K562 (cell line): ENCODE results near the gene RPL36AL. TPM values are rescaled to one million over a fixed set of nuclear protein-coding genes. Genes with fewer than 3 reads are reported as not detected.

Source experiments
- ATAC-seq: fragments of 200-7000 bp; cut with Tn5 transposase; 3 replicates; pipeline ENCODE4 v1.9.1; 2020; ENCODE audit warnings: moderate library complexity
- BruUV-seq: library from RNA; stranded (reverse); fragments of 400-500 nt; replicated peaks from 2 replicates; lab custom pipeline; 2021; lab: Mats Ljungman, UMichigan
- CTCF ChIA-PET: fragments of 300-600 bp; formaldehyde crosslinking; extraction: SDS; loops from one replicate; lab custom pipeline; 2021; ENCODE audit warnings: low intra/inter-chr PET ratio; lab: Yijun Ruan, JAX
- POLR2A ChIA-PET: fragments of 300-600, 350-650 bp; sonication (Branson Sonifier 250); formaldehyde crosslinking; extraction: SDS; loops from one replicate; lab custom pipeline; 2021; ENCODE audit warnings: antibody characterized with exemption, inconsistent platforms; lab: Yijun Ruan, JAX
- DNase-seq, 4 experiments: peaks; one replicate each; pipeline versions ENCODE4 v3.0.0 to v3.0.0-alpha.2; 2011 to 2018; ENCODE audit warnings: low spot score in 3 of 4, mixed read lengths in 3 of 4; ENCODE audit errors: extremely low read depth in 1 of 4
- FAIRE-seq: peaks from 2 replicates; lab custom pipeline; 2011; peaks lifted over from hg19 to GRCh38; lab: Jason Lieb, UNC
- H2AFZ ChIP-seq: 2 replicates; pipeline ENCODE4 v1.6.0; 2011; ENCODE audit warnings: low read depth, low read length, control low read depth, inconsistent platforms
- H3K27ac ChIP-seq: fragments of 200-600 bp; 3 replicates; pipeline ENCODE4 v1.8.0; 2011; ENCODE audit warnings: low read depth, mild to moderate bottlenecking, control low read depth, inconsistent platforms, low read length, moderate library complexity, mixed read lengths; ENCODE audit errors: extremely low read depth
- H3K27me3 ChIP-seq, 2 experiments: fragments of 300-600 bp in 1 of 2; 2 replicates in 1 of 2; 3 replicates in 1 of 2; pipeline versions ENCODE4 v1.6.0 to v1.8.0; 2011; ENCODE audit warnings: inconsistent platforms in 2 of 2, low read length in 2 of 2, mild to moderate bottlenecking in 1 of 2, mixed read lengths in 1 of 2, moderate library complexity in 1 of 2; ENCODE audit not compliant: control insufficient read depth in 2 of 2, insufficient read depth in 2 of 2
- H3K36me3 ChIP-seq: fragments of 300-600 bp; 3 replicates; pipeline ENCODE4 v1.8.0; 2011; ENCODE audit warnings: mild to moderate bottlenecking, low read length, inconsistent platforms; ENCODE audit not compliant: control insufficient read depth, insufficient read depth
- H3K4me1 ChIP-seq, 2 experiments: fragments of 200-600 bp in 1 of 2; replicated peaks in 1 of 2; 2 replicates in 1 of 2; 3 replicates in 1 of 2; pipeline versions ENCODE4 v1.5.1 to v1.8.0; 2011; ENCODE audit warnings: inconsistent platforms in 2 of 2, low read length in 2 of 2, mild to moderate bottlenecking in 1 of 2, mixed read lengths in 1 of 2, moderate library complexity in 1 of 2; ENCODE audit not compliant: control insufficient read depth in 2 of 2, insufficient read depth in 2 of 2
- H3K4me2 ChIP-seq: 2 replicates; pipeline ENCODE4 v1.6.1; 2011; ENCODE audit warnings: low read length, control low read depth, inconsistent platforms, mixed read lengths; ENCODE audit not compliant: insufficient read depth
- H3K4me3 ChIP-seq: fragments of 200-600 bp; sonication (generic), shearing (Covaris generic); 2 replicates; pipeline ENCODE4 v1.5.1; 2016; ENCODE audit warnings: control low read depth, inconsistent platforms
- H3K79me2 ChIP-seq: fragments of 200-600 bp; 3 replicates; pipeline ENCODE4 v1.8.0; 2011; ENCODE audit warnings: low read length, inconsistent platforms; ENCODE audit not compliant: control insufficient read depth, insufficient read depth
- H3K9ac ChIP-seq, 2 experiments: 2 replicates each; pipeline versions ENCODE4 v1.6.0 to v1.6.1; 2011; ENCODE audit warnings: low read depth in 2 of 2, low read length in 2 of 2, control low read depth in 1 of 2, inconsistent platforms in 1 of 2, mild to moderate bottlenecking in 1 of 2, mixed read lengths in 1 of 2; ENCODE audit not compliant: insufficient read depth in 1 of 2
- H3K9me1 ChIP-seq: one replicate; pipeline ENCODE4 v1.6.0; 2011; ENCODE audit warnings: inconsistent platforms, mild to moderate bottlenecking, low read length, moderate library complexity; ENCODE audit not compliant: control insufficient read depth, insufficient read depth
- H3K9me3 ChIP-seq: replicated peaks from 2 replicates; pipeline ENCODE4 v1.5.1; 2011; ENCODE audit warnings: low read depth, low read length, inconsistent platforms; ENCODE audit not compliant: control insufficient read depth, insufficient read depth
- H4K20me1 ChIP-seq: replicated peaks from 2 replicates; pipeline ENCODE4 v1.6.1; 2011; ENCODE audit warnings: low read length, inconsistent platforms, mixed read lengths; ENCODE audit not compliant: control insufficient read depth, insufficient read depth
- EWSR1 ChIP-seq: fragments of 450-650 bp; IDR thresholded peaks from 2 replicates; pipeline ENCODE4 v1.6.1; 2018; ENCODE audit warnings: borderline replicate concordance, mild to moderate bottlenecking, low read depth, moderate library complexity; ENCODE audit not compliant: partially characterized antibody
- HMGN3 ChIP-seq: IDR thresholded peaks from 2 replicates; pipeline ENCODE4 v1.6.1; 2011; ENCODE audit warnings: borderline replicate concordance, low read depth, mild to moderate bottlenecking, mixed read lengths, low read length; ENCODE audit not compliant: insufficient read length; ENCODE audit errors: extremely low read depth
- MYNN ChIP-seq, 2 experiments: sonication (generic); formaldehyde crosslinking in 1 of 2; IDR thresholded peaks; 2 replicates each; pipeline versions ENCODE4 v1.5.0 to v1.6.1; 2016 to 2020; ENCODE audit warnings: antibody characterized with exemption in 1 of 2, missing genetic modification reagents in 1 of 2
- PML ChIP-seq: IDR thresholded peaks from 2 replicates; pipeline ENCODE4 v1.6.1; 2012; ENCODE audit warnings: low read length, inconsistent platforms
- POLR2AphosphoS5 ChIP-seq: IDR thresholded peaks from 2 replicates; pipeline ENCODE4 v1.6.1; 2011; ENCODE audit warnings: mild to moderate bottlenecking, low read depth, low read length, moderate library complexity; ENCODE audit not compliant: control insufficient read depth, insufficient read depth
- PTBP1 ChIP-seq: fragments of 200-400 bp; formaldehyde crosslinking; IDR thresholded peaks from 2 replicates; pipeline ENCODE4 v1.6.1; 2017; ENCODE audit warnings: low read depth, low read length
- SIN3A ChIP-seq, 2 experiments: fragments of 150-350 bp in 1 of 2; IDR thresholded peaks; 2 replicates each; pipeline ENCODE4 v1.6.1; 2011 to 2016; ENCODE audit warnings: borderline replicate concordance in 2 of 2, low read depth in 2 of 2, low read length in 2 of 2, mild to moderate bottlenecking in 2 of 2, moderate library complexity in 2 of 2; ENCODE audit not compliant: control insufficient read depth in 1 of 2
- SOX6 ChIP-seq: fragments of 450-650 bp; IDR thresholded peaks from 2 replicates; pipeline ENCODE4 v1.6.1; 2014; ENCODE audit warnings: mild to moderate bottlenecking
- STAT5A ChIP-seq: IDR thresholded peaks from 2 replicates; pipeline ENCODE4 v1.6.1; 2012; ENCODE audit warnings: low read length, inconsistent platforms, borderline replicate concordance
- ZNF253 ChIP-seq: fragments of 250-450 bp; sonication (Bioruptor Pico); conservative IDR thresholded peaks from 2 replicates; pipeline ENCODE4 v1.6.1; 2021; ENCODE audit warnings: mild to moderate bottlenecking
- ZNF263 ChIP-seq: sonication (generic); formaldehyde crosslinking; IDR thresholded peaks from 2 replicates; pipeline ENCODE4 v1.8.0; 2022; ENCODE audit warnings: mild to moderate bottlenecking, missing genetic modification reagents, borderline replicate concordance
- ZNF551 ChIP-seq: fragments of 250-450 bp; sonication (Bioruptor Pico); IDR thresholded peaks from 2 replicates; pipeline ENCODE4 v1.5.0; 2021; ENCODE audit warnings: mild to moderate bottlenecking, moderate library complexity
- ZNF77 ChIP-seq: fragments of 250-450 bp; sonication (Bioruptor Pico); IDR thresholded peaks from 2 replicates; pipeline ENCODE4 v1.5.0; 2020
- ZNF79 ChIP-seq: fragments of 250-450 bp; sonication (Bioruptor Pico); IDR thresholded peaks from 2 replicates; pipeline ENCODE4 v1.4.0; 2020; ENCODE audit warnings: low read depth, mild to moderate bottlenecking, moderate library complexity
- WGBS: fragments of 100-300 bp; shearing (Covaris generic); methylation state at CpG from one replicate; pipeline ENCODE4 v1.1.6; 2016; ENCODE audit warnings: low coverage, mixed read lengths; ENCODE audit not compliant: insufficient coverage; ENCODE audit errors: missing lambda C conversion rate; 5-methylcytosine and 5-hydroxymethylcytosine counted together
- in situ Hi-C: fragments of 300-500 bp; cut with MboI; formaldehyde crosslinking; loops from 4 replicates; pipeline ENCODE4 v1.15.0; 2018; ENCODE audit warnings: inconsistent platforms, mixed read lengths
- intact Hi-C: fragments of 100-400 bp; cut with micrococcal nuclease; formaldehyde crosslinking; loops from 2 replicates; pipeline ENCODE4 v1.14.2; 2022
- polyA plus RNA-seq, 8 experiments: library from polyadenylated mRNA; depleted of rRNA in 4 of 8; stranded (reverse) in 5 of 8; unstranded in 3 of 8; fragments of >200 nt; fragmentation: Nextera tagmentation in 2 of 8; fragmentation: Illumina TruSeq in 1 of 8; extraction: Ambion mirVana in 2 of 8; extraction: Trizol in 1 of 8; gene quantifications; 2 replicates each; pipeline versions ENCODE4 v1.2.1 to v1.2.3, GENCODE V29; 2011 to 2014; ENCODE audit warnings: inconsistent platforms in 1 of 8, missing spikeins in 1 of 8
- total RNA-seq, 7 experiments: library from RNA; depleted of rRNA in 6 of 7; stranded (reverse); fragments of >200 nt in 6 of 7; fragmentation: Illumina TruSeq in 2 of 7; extraction: Trizol in 2 of 7; gene quantifications; 2 replicates each; pipeline versions ENCODE4 v1.2.1 to v1.2.3, GENCODE V29; 2011 to 2021; ENCODE audit warnings: low replicate concordance in 1 of 7
- TF ChIP-seq, protein P1 (sequence below): fragments of 450-650 bp; IDR thresholded peaks from 2 replicates; pipeline ENCODE4 v1.6.1; 2016; ENCODE audit warnings: borderline replicate concordance
- TF ChIP-seq, protein P2 (sequence below): sonication (generic); formaldehyde crosslinking; IDR thresholded peaks from 2 replicates; pipeline ENCODE4 v1.8.0; 2022; ENCODE audit warnings: mild to moderate bottlenecking, missing genetic modification reagents

The RPL36AL gene
- total and polyA plus RNA-seq, 9 of the 15 experiments (the other 6 are each of a cell fraction or from before 2014, with no cell fraction given) = 146 to 674 (median 360) TPM

DNA sequence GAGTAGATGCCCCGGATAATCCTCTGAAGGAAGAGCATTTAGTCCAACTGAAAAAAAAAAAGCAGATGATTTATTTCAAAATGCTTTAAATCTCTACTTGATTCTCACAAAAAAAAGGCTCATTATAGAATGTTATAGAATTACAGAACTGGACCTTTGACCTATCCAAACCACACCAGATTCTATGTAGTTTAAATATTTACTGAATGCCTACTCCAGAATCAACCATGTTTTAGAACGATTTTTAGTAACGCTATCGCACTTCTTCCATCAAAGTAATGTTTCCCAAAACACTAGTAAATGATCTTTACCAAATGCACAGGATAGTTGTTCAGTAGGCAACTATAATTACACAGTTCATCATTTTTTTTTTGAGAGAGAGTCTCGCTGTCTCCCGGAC is 36.8 kb downstream of the RPL36AL start (continued):
- TF ChIP-seq, protein P1, sequence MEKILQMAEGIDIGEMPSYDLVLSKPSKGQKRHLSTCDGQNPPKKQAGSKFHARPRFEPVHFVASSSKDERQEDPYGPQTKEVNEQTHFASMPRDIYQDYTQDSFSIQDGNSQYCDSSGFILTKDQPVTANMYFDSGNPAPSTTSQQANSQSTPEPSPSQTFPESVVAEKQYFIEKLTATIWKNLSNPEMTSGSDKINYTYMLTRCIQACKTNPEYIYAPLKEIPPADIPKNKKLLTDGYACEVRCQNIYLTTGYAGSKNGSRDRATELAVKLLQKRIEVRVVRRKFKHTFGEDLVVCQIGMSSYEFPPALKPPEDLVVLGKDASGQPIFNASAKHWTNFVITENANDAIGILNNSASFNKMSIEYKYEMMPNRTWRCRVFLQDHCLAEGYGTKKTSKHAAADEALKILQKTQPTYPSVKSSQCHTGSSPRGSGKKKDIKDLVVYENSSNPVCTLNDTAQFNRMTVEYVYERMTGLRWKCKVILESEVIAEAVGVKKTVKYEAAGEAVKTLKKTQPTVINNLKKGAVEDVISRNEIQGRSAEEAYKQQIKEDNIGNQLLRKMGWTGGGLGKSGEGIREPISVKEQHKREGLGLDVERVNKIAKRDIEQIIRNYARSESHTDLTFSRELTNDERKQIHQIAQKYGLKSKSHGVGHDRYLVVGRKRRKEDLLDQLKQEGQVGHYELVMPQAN = no peak
- TF ChIP-seq ZNF263 (no peak), HMGN3 (no peak)

DNA sequence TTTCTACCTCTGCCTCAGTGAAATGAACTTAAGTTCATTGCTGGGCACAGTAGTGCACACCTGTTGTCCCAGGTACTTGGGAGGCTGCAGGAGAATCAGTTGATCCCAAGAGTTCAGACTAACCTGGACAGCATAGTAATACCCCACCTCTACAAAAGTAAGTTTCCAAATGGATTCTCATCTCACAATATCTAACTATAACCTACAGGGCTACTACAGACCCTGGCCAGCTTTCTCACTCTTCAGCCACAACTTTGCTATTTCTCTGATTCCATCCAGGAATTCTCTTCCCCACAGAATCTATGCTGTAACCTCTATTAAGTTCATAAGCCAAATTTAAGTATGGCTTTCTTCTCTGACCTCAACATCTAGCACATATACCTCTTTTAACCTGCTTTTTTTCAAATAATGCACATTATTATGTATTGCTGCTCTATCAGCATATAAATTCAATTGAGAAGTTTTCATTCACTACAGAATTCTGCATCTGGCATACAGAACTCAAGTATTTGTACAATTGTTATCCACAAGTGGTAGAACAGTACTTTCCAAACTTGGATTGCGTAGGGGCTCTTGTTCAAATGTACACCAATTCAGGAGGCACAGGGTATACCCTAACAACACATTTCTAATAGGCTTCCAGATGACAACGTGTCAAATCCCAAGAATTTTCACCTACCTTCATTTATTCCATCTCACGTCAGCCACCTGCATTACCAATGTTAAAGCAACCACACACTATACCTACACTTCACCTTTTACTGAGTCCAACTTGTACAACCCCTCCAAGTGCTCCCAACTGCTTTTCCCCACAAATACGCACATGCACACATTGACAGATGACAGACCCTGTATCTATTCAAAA is 38.1 kb downstream of the RPL36AL start:
- peak overlapping the region; percentile 82; the same call in 1 of the 2 replicates for H3K4me3 ChIP-seq
- no TSS peak for BruUV-seq
- H3K27me3 ChIP-seq = no peaks in the 10 kb centered on the region
- peaks cover 6 to 7% of the 10 kb centered on the region in 2 experiments; a peak in 4 of 5 replicates for H3K4me1 ChIP-seq
- in situ Hi-C loops (no loop called here), intact Hi-C loops (no loop called here)
- DNase-seq = no peak
- peak overlapping the region; percentile 23 for H3K4me2 ChIP-seq
- ChIA-PET POLR2A (no interaction called here), CTCF (no interaction called here)
- WGBS = 68% methylated on average over 4 of the region's 4 CpGs
- no peak for FAIRE-seq
- H3K9ac ChIP-seq = peak overlapping the region in 1 of 2 experiments; percentile 99; a peak in 1 of 4 replicates
- peaks cover 67% of the 10 kb centered on the region for H3K79me2 ChIP-seq
- no peaks in the 10 kb centered on the region for H3K9me3 ChIP-seq
- peaks cover 30% of the 10 kb centered on the region for H4K20me1 ChIP-seq
- H3K9me1 ChIP-seq = peaks cover 3% of the 10 kb centered on the region
- H2AFZ ChIP-seq = no peak overlapping the region
- peak; percentile 3 for ATAC-seq
- peak overlapping the region; percentile 37; the same call in 2 of the 3 replicates for H3K27ac ChIP-seq
- peaks cover 55% of the 10 kb centered on the region for H3K36me3 ChIP-seq
- TF ChIP-seq ZNF77 (CRISPR knock-in tag) (0 out of 2 replicates have a peak, but pooled peaks have one; percentile 21), ZNF551 (CRISPR knock-in tag) (peak; percentile 73; the same call in 1 of the 2 replicates), ZNF79 (CRISPR knock-in tag) (no peak), STAT5A (peak; percentile 7; the same call in 1 of the 2 replicates), PML (peak; percentile 21; the same call in 1 of the 2 replicates), PTBP1 (no peak), POLR2AphosphoS5 (peak; percentile 66; the same call in 1 of the 2 replicates), ZNF253 (CRISPR knock-in tag) (0 out of 2 replicates have a peak, but pooled peaks have one; percentile 6), MYNN (IDR thresholded peaks at IDR 0.05) (peak; percentile 9; the same call in 1 of the 2 replicates), MYNN (CRISPR knock-in tag; IDR thresholded peaks at IDR 0.05) (no peak), SIN3A (IDR thresholded peaks at IDR 0.05; ENCODE audit: borderline replicate concordance in 2 of 2, control insufficient read depth in 1 of 2, low read depth in 2 of 2, low read length in 2 of 2) (0 out of 4 replicates have a peak, but pooled peaks of 1 of the 2 experiments have one; percentile 26), EWSR1 (peak; percentile 87), SOX6 (no peak)
- TF ChIP-seq, protein P2, sequence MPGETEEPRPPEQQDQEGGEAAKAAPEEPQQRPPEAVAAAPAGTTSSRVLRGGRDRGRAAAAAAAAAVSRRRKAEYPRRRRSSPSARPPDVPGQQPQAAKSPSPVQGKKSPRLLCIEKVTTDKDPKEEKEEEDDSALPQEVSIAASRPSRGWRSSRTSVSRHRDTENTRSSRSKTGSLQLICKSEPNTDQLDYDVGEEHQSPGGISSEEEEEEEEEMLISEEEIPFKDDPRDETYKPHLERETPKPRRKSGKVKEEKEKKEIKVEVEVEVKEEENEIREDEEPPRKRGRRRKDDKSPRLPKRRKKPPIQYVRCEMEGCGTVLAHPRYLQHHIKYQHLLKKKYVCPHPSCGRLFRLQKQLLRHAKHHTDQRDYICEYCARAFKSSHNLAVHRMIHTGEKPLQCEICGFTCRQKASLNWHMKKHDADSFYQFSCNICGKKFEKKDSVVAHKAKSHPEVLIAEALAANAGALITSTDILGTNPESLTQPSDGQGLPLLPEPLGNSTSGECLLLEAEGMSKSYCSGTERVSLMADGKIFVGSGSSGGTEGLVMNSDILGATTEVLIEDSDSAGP (CRISPR knock-in tag) = no peak
